Measurements from ENCODE around the gene INAFM1. TPM values are rescaled to one million over a fixed set of nuclear protein-coding genes. Genes with fewer than 3 reads are reported as not detected.

The INAFM1 gene
- total RNA-seq, 1 experiment from 2014 or later, result 13.5 TPM

GRCh38 chr19:47226426-47227351, 48.0 kb upstream of the INAFM1 start:
- Histone ChIP-seq H3K27ac (peak overlapping the region; percentile 57), H2AFZ (peak overlapping the region; percentile 54; the same call in 1 of the 2 replicates), H3K27me3 (ENCODE audit: insufficient read depth, low read depth) (no peaks in the 10 kb centered on the region), H3K79me2 (ENCODE audit: low read depth) (peaks cover 18% of the 10 kb centered on the region), H3K9me3 (ENCODE audit: insufficient read depth, low read depth) (no peaks in the 10 kb centered on the region), H3K36me3 (ENCODE audit: low read depth) (no peaks in the 10 kb centered on the region), H3K9me2 (ENCODE audit: insufficient read depth) (no peaks in the 10 kb centered on the region), H4K20me1 (ENCODE audit: insufficient read depth) (peaks cover 18% of the 10 kb centered on the region), H3K4me1 (replicated peaks; ENCODE audit: insufficient read depth) (peaks cover 42% of the 10 kb centered on the region), H3K4me2 (peak overlapping the region; percentile 90), H3K4me3 (peak overlapping the region; percentile 99), H3F3A (ENCODE audit: insufficient read depth, low read depth) (peaks cover 51% of the 10 kb centered on the region)
- CTCF ChIA-PET, result interaction anchor here (0.6 to 1.6 kb wide), 3 partner anchors 10 to 18 kb away, joined by 5 to 14 read pairs (median 10); no protein-coding TSS in a partner anchor
- BruUV-seq (replicated peaks), result TSS peak; percentile 87
- intact Hi-C loops (cut with micrococcal nuclease; ENCODE audit: unreplicated experiment), result loop anchor here (1.0 to 2.0 kb wide), 2 partner anchors 14 to 30 kb away; partner anchors contain the start of gene CCDC9
- POLR2A ChIA-PET (ENCODE audit: unreplicated experiment), result interaction anchor here (0.6 to 0.7 kb wide), 6 partner anchors 17 to 600 kb away, joined by 3 to 12 read pairs (median 4); no protein-coding TSS in a partner anchor
- peak; percentile 70 to 77 for DNase-seq
- TF ChIP-seq CTCF (conservative IDR thresholded peaks at IDR 0.05) (no peak; the same call in 1 of the 2 replicates), EZH2 (IDR thresholded peaks at IDR 0.05; ENCODE audit: low read depth) (no peak)

GRCh38 chr19:47227352-47228167, 47.1 kb upstream of the INAFM1 start:
- H3K4me1 ChIP-seq (replicated peaks; ENCODE audit: insufficient read depth), result peaks cover 51% of the 10 kb centered on the region
- H3F3A ChIP-seq (ENCODE audit: insufficient read depth, low read depth), result peaks cover 60% of the 10 kb centered on the region
- ChIA-PET CTCF (no interaction called here), POLR2A (ENCODE audit: unreplicated experiment) (no interaction called here)
- no peaks in the 10 kb centered on the region for H3K36me3 ChIP-seq (ENCODE audit: low read depth)
- peaks cover 18% of the 10 kb centered on the region for H3K79me2 ChIP-seq (ENCODE audit: low read depth)
- no peaks in the 10 kb centered on the region for H3K9me3 ChIP-seq (ENCODE audit: insufficient read depth, low read depth)
- H2AFZ ChIP-seq, result no peak overlapping the region
- H3K4me2 ChIP-seq, result peak overlapping the region; percentile 90
- H3K27me3 ChIP-seq (ENCODE audit: insufficient read depth, low read depth), result no peaks in the 10 kb centered on the region
- peaks cover 18% of the 10 kb centered on the region for H4K20me1 ChIP-seq (ENCODE audit: insufficient read depth)
- TF ChIP-seq EZH2 (IDR thresholded peaks at IDR 0.05; ENCODE audit: low read depth) (no peak), CTCF (conservative IDR thresholded peaks at IDR 0.05) (no peak)
- peak overlapping the region; percentile 99 for H3K4me3 ChIP-seq
- peak overlapping the region; percentile 57 for H3K27ac ChIP-seq
- DNase-seq, result peak; percentile 86 to 91
- intact Hi-C loops (cut with micrococcal nuclease; ENCODE audit: unreplicated experiment), result loop anchor here (2.0 kb wide), 2 partner anchors 13 to 373 kb away; no protein-coding TSS in a partner anchor
- BruUV-seq (replicated peaks), result no TSS peak
- H3K9me2 ChIP-seq (ENCODE audit: insufficient read depth), result no peaks in the 10 kb centered on the region
